Activated CD8-positive, alpha-beta memory T cell treated with anti-CD3 and anti-CD28 coated beads for 24 hours (primary cell): ENCODE data around the gene ESRRB.

Experiments
- DNase-seq: peaks from one replicate; pipeline ENCODE4 v3.0.0-alpha.2; 2020

Gene ESRRB

GRCh38 chr14:76375947-76376404 lies at the start of gene ESRRB:
Gene ESRRB (plus strand): TSS chr14:76376137. CDS start chr14:76376402, 265 bp downstream.
- DNase-seq: no peak

GRCh38 chr14:76326918-76327689 lies 48.8 kb upstream of the ESRRB start:
- DNase-seq: no peak

GRCh38 chr14:76328457-76329137 lies 47.3 kb upstream of the ESRRB start:
- DNase-seq: no peak

GRCh38 chr14:76329154-76329928 lies 46.6 kb upstream of the ESRRB start:
- no peak for DNase-seq

- no peak for DNase-seq
These were observed 46.0 kb upstream of the ESRRB start for GRCh38 chr14:76329951-76330350.

- no peak for DNase-seq
These were observed 45.3 kb upstream of the ESRRB start for GRCh38 chr14:76330411-76331327.

GRCh38 chr14:76331328-76332011 lies 44.5 kb upstream of the ESRRB start:
- no peak for DNase-seq

GRCh38 chr14:76333664-76334063 lies 42.3 kb upstream of the ESRRB start:
- DNase-seq: no peak

- DNase-seq: no peak
These were observed 41.6 kb upstream of the ESRRB start for GRCh38 chr14:76334316-76334715.

- no peak for DNase-seq
These were observed 39.1 kb upstream of the ESRRB start for GRCh38 chr14:76336876-76337275.

- DNase-seq: no peak
These were observed 38.0 kb upstream of the ESRRB start for GRCh38 chr14:76337635-76338545.

GRCh38 chr14:76339728-76340615 lies 36.0 kb upstream of the ESRRB start:
- DNase-seq: no peak

GRCh38 chr14:76343386-76343785 lies 32.6 kb upstream of the ESRRB start:
- DNase-seq: no peak

GRCh38 chr14:76346391-76347160 lies 29.4 kb upstream of the ESRRB start:
- no peak for DNase-seq

- DNase-seq: no peak
These were observed 27.0 kb upstream of the ESRRB start for GRCh38 chr14:76348898-76349297.

- DNase-seq: no peak
These were observed 25.9 kb upstream of the ESRRB start for GRCh38 chr14:76349993-76350392.

GRCh38 chr14:76350671-76351070 lies 25.3 kb upstream of the ESRRB start:
- no peak for DNase-seq

GRCh38 chr14:76351941-76352340 lies 24.0 kb upstream of the ESRRB start:
- DNase-seq: no peak
